ENCODE measurements around the gene DDX47.
"Not testable (repeated sequence)": the region's sequence is repeated elsewhere in the genome, so short reads cannot be mapped to it uniquely, and the experiment has no call there.

DNA sequence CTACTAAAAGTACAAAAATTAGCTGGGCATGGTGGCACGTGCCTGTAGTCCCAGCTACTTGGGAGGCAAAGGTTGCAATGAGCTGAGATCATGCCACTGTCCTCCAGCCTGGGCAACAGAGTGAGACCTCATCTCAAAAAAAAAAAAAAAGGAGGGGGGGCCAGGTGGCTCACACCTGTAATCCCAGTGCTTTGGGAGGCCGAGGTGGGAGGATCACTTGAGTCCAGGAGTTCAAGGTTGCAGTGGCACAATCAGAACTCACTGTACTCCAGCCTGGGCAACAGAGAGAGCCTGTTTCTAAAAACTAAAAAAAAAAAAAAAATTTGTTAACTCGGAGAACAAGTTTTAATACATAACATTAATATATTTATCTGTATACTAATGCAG is 5.6 kb upstream of the DDX47 start:
- TF ChIP-seq, protein P1, sequence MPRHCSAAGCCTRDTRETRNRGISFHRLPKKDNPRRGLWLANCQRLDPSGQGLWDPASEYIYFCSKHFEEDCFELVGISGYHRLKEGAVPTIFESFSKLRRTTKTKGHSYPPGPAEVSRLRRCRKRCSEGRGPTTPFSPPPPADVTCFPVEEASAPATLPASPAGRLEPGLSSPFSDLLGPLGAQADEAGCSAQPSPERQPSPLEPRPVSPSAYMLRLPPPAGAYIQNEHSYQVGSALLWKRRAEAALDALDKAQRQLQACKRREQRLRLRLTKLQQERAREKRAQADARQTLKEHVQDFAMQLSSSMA (CRISPR knock-in tag; IDR thresholded peaks at IDR 0.05), result not testable (repeated sequence)
- TF ChIP-seq, protein P2, sequence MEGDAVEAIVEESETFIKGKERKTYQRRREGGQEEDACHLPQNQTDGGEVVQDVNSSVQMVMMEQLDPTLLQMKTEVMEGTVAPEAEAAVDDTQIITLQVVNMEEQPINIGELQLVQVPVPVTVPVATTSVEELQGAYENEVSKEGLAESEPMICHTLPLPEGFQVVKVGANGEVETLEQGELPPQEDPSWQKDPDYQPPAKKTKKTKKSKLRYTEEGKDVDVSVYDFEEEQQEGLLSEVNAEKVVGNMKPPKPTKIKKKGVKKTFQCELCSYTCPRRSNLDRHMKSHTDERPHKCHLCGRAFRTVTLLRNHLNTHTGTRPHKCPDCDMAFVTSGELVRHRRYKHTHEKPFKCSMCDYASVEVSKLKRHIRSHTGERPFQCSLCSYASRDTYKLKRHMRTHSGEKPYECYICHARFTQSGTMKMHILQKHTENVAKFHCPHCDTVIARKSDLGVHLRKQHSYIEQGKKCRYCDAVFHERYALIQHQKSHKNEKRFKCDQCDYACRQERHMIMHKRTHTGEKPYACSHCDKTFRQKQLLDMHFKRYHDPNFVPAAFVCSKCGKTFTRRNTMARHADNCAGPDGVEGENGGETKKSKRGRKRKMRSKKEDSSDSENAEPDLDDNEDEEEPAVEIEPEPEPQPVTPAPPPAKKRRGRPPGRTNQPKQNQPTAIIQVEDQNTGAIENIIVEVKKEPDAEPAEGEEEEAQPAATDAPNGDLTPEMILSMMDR (CRISPR knock-in tag; IDR thresholded peaks at IDR 0.05), result not testable (repeated sequence)
- not testable (repeated sequence) for TF ChIP-seq ZKSCAN1 (IDR thresholded peaks at IDR 0.05; ENCODE audit: low read length); FOXM1 (CRISPR knock-in tag; IDR thresholded peaks at IDR 0.05); ZNF569 (CRISPR knock-in tag; IDR thresholded peaks at IDR 0.05; ENCODE audit: borderline replicate concordance); CEBPB (IDR thresholded peaks at IDR 0.05; ENCODE audit: borderline replicate concordance, low read depth, low read length); NFE2L2 (IDR thresholded peaks at IDR 0.05; ENCODE audit: low read length); ZNF672 (CRISPR knock-in tag; IDR thresholded peaks at IDR 0.05)
- TF ChIP-seq, protein P3, sequence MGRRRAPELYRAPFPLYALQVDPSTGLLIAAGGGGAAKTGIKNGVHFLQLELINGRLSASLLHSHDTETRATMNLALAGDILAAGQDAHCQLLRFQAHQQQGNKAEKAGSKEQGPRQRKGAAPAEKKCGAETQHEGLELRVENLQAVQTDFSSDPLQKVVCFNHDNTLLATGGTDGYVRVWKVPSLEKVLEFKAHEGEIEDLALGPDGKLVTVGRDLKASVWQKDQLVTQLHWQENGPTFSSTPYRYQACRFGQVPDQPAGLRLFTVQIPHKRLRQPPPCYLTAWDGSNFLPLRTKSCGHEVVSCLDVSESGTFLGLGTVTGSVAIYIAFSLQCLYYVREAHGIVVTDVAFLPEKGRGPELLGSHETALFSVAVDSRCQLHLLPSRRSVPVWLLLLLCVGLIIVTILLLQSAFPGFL (CRISPR knock-in tag; IDR thresholded peaks at IDR 0.05), result not testable (repeated sequence)

Measured in HepG2 (cell line).